HL-60 (cell line): ENCODE data around the gene CD209.

Experiments used
- GABPA ChIP-seq: IDR thresholded peaks from 2 replicates; pipeline ENCODE4 v1.6.1; 2012; ENCODE audit warnings: low read depth
- POLR2AphosphoS5 ChIP-seq: IDR thresholded peaks from 2 replicates; pipeline ENCODE4 v1.6.1; 2012; ENCODE audit warnings: low read depth
- TF ChIP-seq, protein P1 (sequence below): IDR thresholded peaks from one replicate; pipeline ENCODE4 v1.5.1; 2011; ENCODE audit warnings: low read length, control low read depth, inconsistent platforms; ENCODE audit not compliant: insufficient read depth
- TF ChIP-seq, protein P2 (sequence below): IDR thresholded peaks from 2 replicates; pipeline ENCODE4 v1.6.1; 2012; ENCODE audit warnings: low read depth; ENCODE audit not compliant: insufficient replicate concordance

DNA sequence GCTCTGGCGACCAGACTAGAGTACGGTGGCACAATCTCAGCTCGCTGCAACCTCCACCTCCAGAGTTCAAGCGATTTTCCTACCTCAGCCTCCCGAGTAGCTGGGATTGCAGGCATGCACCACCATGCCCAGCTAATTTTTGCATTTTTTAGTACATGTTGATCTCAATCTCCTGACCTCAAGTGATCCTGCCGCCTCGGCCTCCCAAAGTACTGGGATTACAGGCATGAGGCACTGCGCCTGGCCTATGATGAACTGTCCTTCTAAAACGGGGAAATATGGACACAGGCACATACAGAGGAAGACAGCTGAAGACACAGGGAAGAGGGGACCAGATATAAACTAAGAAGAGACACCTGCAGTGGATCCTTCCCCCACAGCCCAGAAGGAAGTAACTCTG, 28.4 kb upstream of the CD209 start:
- no peak for TF ChIP-seq POLR2AphosphoS5
- TF ChIP-seq, protein P1, sequence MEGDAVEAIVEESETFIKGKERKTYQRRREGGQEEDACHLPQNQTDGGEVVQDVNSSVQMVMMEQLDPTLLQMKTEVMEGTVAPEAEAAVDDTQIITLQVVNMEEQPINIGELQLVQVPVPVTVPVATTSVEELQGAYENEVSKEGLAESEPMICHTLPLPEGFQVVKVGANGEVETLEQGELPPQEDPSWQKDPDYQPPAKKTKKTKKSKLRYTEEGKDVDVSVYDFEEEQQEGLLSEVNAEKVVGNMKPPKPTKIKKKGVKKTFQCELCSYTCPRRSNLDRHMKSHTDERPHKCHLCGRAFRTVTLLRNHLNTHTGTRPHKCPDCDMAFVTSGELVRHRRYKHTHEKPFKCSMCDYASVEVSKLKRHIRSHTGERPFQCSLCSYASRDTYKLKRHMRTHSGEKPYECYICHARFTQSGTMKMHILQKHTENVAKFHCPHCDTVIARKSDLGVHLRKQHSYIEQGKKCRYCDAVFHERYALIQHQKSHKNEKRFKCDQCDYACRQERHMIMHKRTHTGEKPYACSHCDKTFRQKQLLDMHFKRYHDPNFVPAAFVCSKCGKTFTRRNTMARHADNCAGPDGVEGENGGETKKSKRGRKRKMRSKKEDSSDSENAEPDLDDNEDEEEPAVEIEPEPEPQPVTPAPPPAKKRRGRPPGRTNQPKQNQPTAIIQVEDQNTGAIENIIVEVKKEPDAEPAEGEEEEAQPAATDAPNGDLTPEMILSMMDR = no peak
- TF ChIP-seq GABPA = no peak
- TF ChIP-seq, protein P2, sequence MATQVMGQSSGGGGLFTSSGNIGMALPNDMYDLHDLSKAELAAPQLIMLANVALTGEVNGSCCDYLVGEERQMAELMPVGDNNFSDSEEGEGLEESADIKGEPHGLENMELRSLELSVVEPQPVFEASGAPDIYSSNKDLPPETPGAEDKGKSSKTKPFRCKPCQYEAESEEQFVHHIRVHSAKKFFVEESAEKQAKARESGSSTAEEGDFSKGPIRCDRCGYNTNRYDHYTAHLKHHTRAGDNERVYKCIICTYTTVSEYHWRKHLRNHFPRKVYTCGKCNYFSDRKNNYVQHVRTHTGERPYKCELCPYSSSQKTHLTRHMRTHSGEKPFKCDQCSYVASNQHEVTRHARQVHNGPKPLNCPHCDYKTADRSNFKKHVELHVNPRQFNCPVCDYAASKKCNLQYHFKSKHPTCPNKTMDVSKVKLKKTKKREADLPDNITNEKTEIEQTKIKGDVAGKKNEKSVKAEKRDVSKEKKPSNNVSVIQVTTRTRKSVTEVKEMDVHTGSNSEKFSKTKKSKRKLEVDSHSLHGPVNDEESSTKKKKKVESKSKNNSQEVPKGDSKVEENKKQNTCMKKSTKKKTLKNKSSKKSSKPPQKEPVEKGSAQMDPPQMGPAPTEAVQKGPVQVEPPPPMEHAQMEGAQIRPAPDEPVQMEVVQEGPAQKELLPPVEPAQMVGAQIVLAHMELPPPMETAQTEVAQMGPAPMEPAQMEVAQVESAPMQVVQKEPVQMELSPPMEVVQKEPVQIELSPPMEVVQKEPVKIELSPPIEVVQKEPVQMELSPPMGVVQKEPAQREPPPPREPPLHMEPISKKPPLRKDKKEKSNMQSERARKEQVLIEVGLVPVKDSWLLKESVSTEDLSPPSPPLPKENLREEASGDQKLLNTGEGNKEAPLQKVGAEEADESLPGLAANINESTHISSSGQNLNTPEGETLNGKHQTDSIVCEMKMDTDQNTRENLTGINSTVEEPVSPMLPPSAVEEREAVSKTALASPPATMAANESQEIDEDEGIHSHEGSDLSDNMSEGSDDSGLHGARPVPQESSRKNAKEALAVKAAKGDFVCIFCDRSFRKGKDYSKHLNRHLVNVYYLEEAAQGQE = no peak
